ENCODE data around the gene PTPRH. TPM values are rescaled to one million over a fixed set of nuclear protein-coding genes. Genes with fewer than 3 reads are reported as not detected.

Gene PTPRH
- total RNA-seq, 1 experiment from 2014 or later, result 0.17 TPM

- intact Hi-C loops (cut with micrococcal nuclease; ENCODE audit: unreplicated experiment), result no loop called here
- ChIA-PET CTCF (no interaction called here), POLR2A (ENCODE audit: low non-redundant PET) (no interaction called here)
- no peak for TF ChIP-seq EZH2 (IDR thresholded peaks at IDR 0.05; ENCODE audit: borderline replicate concordance, low read depth, low read length, poor library complexity, severe bottlenecking)
- TF ChIP-seq CTCF (conservative IDR thresholded peaks at IDR 0.05; ENCODE audit: low read depth, low read length), result no peak
- Histone ChIP-seq H3K27me3 (replicated peaks; ENCODE audit: insufficient read depth, low read depth, low read length, poor library complexity) (no peaks in the 10 kb centered on the region), H3K9me3 (ENCODE audit: low read depth, low read length, poor library complexity, severe bottlenecking) (no peaks in the 10 kb centered on the region), H3K4me1 (ENCODE audit: insufficient read depth, low read length, poor library complexity, severe bottlenecking) (peaks cover 23% of the 10 kb centered on the region), H3K4me3 (ENCODE audit: low read depth, low read length, poor library complexity, severe bottlenecking) (peak overlapping the region; percentile 98), H3K36me3 (ENCODE audit: insufficient read depth, low read length, poor library complexity, severe bottlenecking) (peaks cover 7% of the 10 kb centered on the region), H3K27ac (ENCODE audit: low read depth, low read length, poor library complexity, severe bottlenecking) (peak overlapping the region; percentile 93)
- no peak for DNase-seq (ENCODE audit: low spot score)
- no TSS peak for BruUV-seq (replicated peaks)
These were observed 48.4 kb upstream of the PTPRH start for GRCh38 chr19:55257461-55258420.

GRCh38 chr19:55256562-55257460 is 47.5 kb upstream of the PTPRH start:
- no peak for DNase-seq (ENCODE audit: low spot score)
- no peak overlapping the region for H3K27ac ChIP-seq (ENCODE audit: low read depth, low read length, poor library complexity, severe bottlenecking)
- H3K4me1 ChIP-seq (ENCODE audit: insufficient read depth, low read length, poor library complexity, severe bottlenecking), result peaks cover 23% of the 10 kb centered on the region
- CTCF ChIA-PET, result interaction anchor here (0.6 kb wide), 1 partner anchor 16 kb away, joined by 4 read pairs; no protein-coding TSS in a partner anchor
- no peaks in the 10 kb centered on the region for H3K27me3 ChIP-seq (replicated peaks; ENCODE audit: insufficient read depth, low read depth, low read length, poor library complexity)
- no peaks in the 10 kb centered on the region for H3K9me3 ChIP-seq (ENCODE audit: low read depth, low read length, poor library complexity, severe bottlenecking)
- BruUV-seq (replicated peaks), result TSS peak; percentile 38
- intact Hi-C loops (cut with micrococcal nuclease; ENCODE audit: unreplicated experiment), result no loop called here
- POLR2A ChIA-PET (ENCODE audit: low non-redundant PET), result no interaction called here
- TF ChIP-seq CTCF (conservative IDR thresholded peaks at IDR 0.05; ENCODE audit: low read depth, low read length), result no peak
- no peak for TF ChIP-seq EZH2 (IDR thresholded peaks at IDR 0.05; ENCODE audit: borderline replicate concordance, low read depth, low read length, poor library complexity, severe bottlenecking)
- H3K4me3 ChIP-seq (ENCODE audit: low read depth, low read length, poor library complexity, severe bottlenecking), result peak overlapping the region; percentile 98
- peaks cover 7% of the 10 kb centered on the region for H3K36me3 ChIP-seq (ENCODE audit: insufficient read depth, low read length, poor library complexity, severe bottlenecking)

- H3K4me1 ChIP-seq (ENCODE audit: insufficient read depth, low read length, poor library complexity, severe bottlenecking), result peaks cover 23% of the 10 kb centered on the region
- peak overlapping the region; percentile 2 for H3K4me3 ChIP-seq (ENCODE audit: low read depth, low read length, poor library complexity, severe bottlenecking)
- ChIA-PET CTCF (interaction anchor here (0.6 kb wide), 1 partner anchor 17 kb away, joined by 4 read pairs; no protein-coding TSS in a partner anchor), POLR2A (ENCODE audit: low non-redundant PET) (no interaction called here)
- H3K27me3 ChIP-seq (replicated peaks; ENCODE audit: insufficient read depth, low read depth, low read length, poor library complexity), result no peaks in the 10 kb centered on the region
- TF ChIP-seq CTCF (conservative IDR thresholded peaks at IDR 0.05; ENCODE audit: low read depth, low read length), result no peak
- no peak for TF ChIP-seq EZH2 (IDR thresholded peaks at IDR 0.05; ENCODE audit: borderline replicate concordance, low read depth, low read length, poor library complexity, severe bottlenecking)
- peaks cover 7% of the 10 kb centered on the region for H3K36me3 ChIP-seq (ENCODE audit: insufficient read depth, low read length, poor library complexity, severe bottlenecking)
- no TSS peak for BruUV-seq (replicated peaks)
- H3K9me3 ChIP-seq (ENCODE audit: low read depth, low read length, poor library complexity, severe bottlenecking), result no peaks in the 10 kb centered on the region
- H3K27ac ChIP-seq (ENCODE audit: low read depth, low read length, poor library complexity, severe bottlenecking), result no peak overlapping the region
- intact Hi-C loops (cut with micrococcal nuclease; ENCODE audit: unreplicated experiment), result no loop called here
- no peak for DNase-seq (ENCODE audit: low spot score)
These were observed 46.5 kb upstream of the PTPRH start for GRCh38 chr19:55255618-55256423.

Data from A673 (cell line).